Measurements from ENCODE around the gene CEBPE.
"Not testable (repeated sequence)": the region's sequence is repeated elsewhere in the genome, so short reads cannot be mapped to it uniquely, and the experiment has no call there.

The CEBPE gene

GRCh38 chr14:23121361-23121771 lies 2.3 kb upstream of the CEBPE start:
- DNase-seq (ENCODE audit: low spot score) = no peak

- peak; percentile 94 for DNase-seq (ENCODE audit: low spot score)
These were observed 1.6 kb upstream of the CEBPE start for GRCh38 chr14:23120541-23121251.

GRCh38 chr14:23119363-23120327 lies 590 bp upstream of the CEBPE start:
- no peak for DNase-seq (ENCODE audit: low spot score)

GRCh38 chr14:23117371-23118020 lies 1.6 kb downstream of the CEBPE start:
- DNase-seq (ENCODE audit: low spot score) = no peak

- DNase-seq (ENCODE audit: low spot score) = no peak
These were observed 3.1 kb downstream of the CEBPE start for GRCh38 chr14:23115918-23116317.

GRCh38 chr14:23115039-23115731 lies 3.9 kb downstream of the CEBPE start:
- no peak for DNase-seq (ENCODE audit: low spot score)

GRCh38 chr14:23114669-23115038 lies 4.4 kb downstream of the CEBPE start:
- no peak for DNase-seq (ENCODE audit: low spot score)

GRCh38 chr14:23114120-23114458 lies 5.0 kb downstream of the CEBPE start:
- DNase-seq (ENCODE audit: low spot score) = no peak

GRCh38 chr14:23113431-23114119 lies 5.5 kb downstream of the CEBPE start:
- no peak for DNase-seq (ENCODE audit: low spot score)

GRCh38 chr14:23112359-23113178 lies 6.5 kb downstream of the CEBPE start:
- DNase-seq (ENCODE audit: low spot score) = no peak

GRCh38 chr14:23110579-23111365 lies 8.3 kb downstream of the CEBPE start:
- no peak for DNase-seq (ENCODE audit: low spot score)

GRCh38 chr14:23109769-23110168 lies 9.3 kb downstream of the CEBPE start:
- DNase-seq (ENCODE audit: low spot score) = no peak

- DNase-seq (ENCODE audit: low spot score) = not testable (repeated sequence)
These were observed 10.9 kb downstream of the CEBPE start for GRCh38 chr14:23108169-23108568.

- DNase-seq (ENCODE audit: low spot score) = not testable (repeated sequence)
These were observed 11.4 kb downstream of the CEBPE start for GRCh38 chr14:23107620-23108019.

- no peak for DNase-seq (ENCODE audit: low spot score)
These were observed 12.4 kb downstream of the CEBPE start for GRCh38 chr14:23106747-23107045.

- DNase-seq (ENCODE audit: low spot score) = no peak
These were observed 13.7 kb downstream of the CEBPE start for GRCh38 chr14:23105348-23105824.

GRCh38 chr14:23104591-23105347 lies 14.3 kb downstream of the CEBPE start, which contains the start of gene CIROP:
CIROP (minus strand) TSS chr14:23104989; CDS start chr14:23104920, 69 bp downstream.
- no peak for DNase-seq (ENCODE audit: low spot score)

- DNase-seq (ENCODE audit: low spot score) = no peak
These were observed 14.9 kb downstream of the CEBPE start for GRCh38 chr14:23104070-23104590.

- DNase-seq (ENCODE audit: low spot score) = no peak
These were observed 15.5 kb downstream of the CEBPE start for GRCh38 chr14:23103581-23103980.

Data from iPS-NIHi11 (cell line).